ENCODE results near the gene PBX1. TPM values are rescaled to one million over a fixed set of nuclear protein-coding genes. Genes with fewer than 3 reads are reported as not detected.

The PBX1 gene
- total and polyA plus RNA-seq, 8 donors: 17.3 to 113 (median 91.9) TPM

- Histone ChIP-seq H3K27me3 (no peaks in the 10 kb centered on the region), H3K36me3 (peaks cover 0 to 25% (median 8%) of the 10 kb centered on the region in 3 donors), H3K4me3 (no peak overlapping the region), H3K27ac (no peak overlapping the region), H3K9me3 (no peaks in the 10 kb centered on the region), H3K4me1 (no peaks in the 10 kb centered on the region)
- no peak for DNase-seq
- intact Hi-C loops (cut with DNase I): no loop called here
- no peak for ATAC-seq
- FAIRE-seq: no peak
- TF ChIP-seq, protein P1, sequence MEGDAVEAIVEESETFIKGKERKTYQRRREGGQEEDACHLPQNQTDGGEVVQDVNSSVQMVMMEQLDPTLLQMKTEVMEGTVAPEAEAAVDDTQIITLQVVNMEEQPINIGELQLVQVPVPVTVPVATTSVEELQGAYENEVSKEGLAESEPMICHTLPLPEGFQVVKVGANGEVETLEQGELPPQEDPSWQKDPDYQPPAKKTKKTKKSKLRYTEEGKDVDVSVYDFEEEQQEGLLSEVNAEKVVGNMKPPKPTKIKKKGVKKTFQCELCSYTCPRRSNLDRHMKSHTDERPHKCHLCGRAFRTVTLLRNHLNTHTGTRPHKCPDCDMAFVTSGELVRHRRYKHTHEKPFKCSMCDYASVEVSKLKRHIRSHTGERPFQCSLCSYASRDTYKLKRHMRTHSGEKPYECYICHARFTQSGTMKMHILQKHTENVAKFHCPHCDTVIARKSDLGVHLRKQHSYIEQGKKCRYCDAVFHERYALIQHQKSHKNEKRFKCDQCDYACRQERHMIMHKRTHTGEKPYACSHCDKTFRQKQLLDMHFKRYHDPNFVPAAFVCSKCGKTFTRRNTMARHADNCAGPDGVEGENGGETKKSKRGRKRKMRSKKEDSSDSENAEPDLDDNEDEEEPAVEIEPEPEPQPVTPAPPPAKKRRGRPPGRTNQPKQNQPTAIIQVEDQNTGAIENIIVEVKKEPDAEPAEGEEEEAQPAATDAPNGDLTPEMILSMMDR (IDR thresholded peaks at IDR 0.05): no peak
Measured at GRCh38 chr1:164824542-164824941, 265.6 kb downstream of the PBX1 start.

DNA sequence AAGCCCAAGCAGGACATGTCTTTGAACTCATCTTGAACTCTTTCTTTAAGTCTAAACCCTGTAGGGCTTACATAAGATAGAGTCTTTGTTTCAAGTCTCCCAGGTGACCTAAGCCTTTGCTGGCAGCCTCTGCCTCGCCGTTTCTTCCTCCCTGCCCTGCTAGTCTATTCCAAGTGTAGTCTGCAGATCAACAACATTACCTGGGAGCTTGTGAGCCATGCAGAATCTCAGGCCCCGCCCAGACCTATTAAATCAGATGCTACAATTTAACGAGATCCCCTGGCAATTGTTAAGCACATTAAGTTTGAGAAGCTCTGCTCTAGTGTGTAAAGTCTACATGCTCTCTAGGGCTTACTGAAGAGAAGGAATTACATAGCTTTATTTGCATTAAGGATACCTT is 271.6 kb downstream of the PBX1 start:
- DNase-seq (no peak), FAIRE-seq (no peak), ATAC-seq (peak in 2 of 4 donors; percentile 11 to 16)
- TF ChIP-seq, protein P1 (IDR thresholded peaks at IDR 0.05): no peak
- Histone ChIP-seq H3K4me1 (peaks cover 0 to 5% (median 0%) of the 10 kb centered on the region in 3 donors), H3K9me3 (no peaks in the 10 kb centered on the region), H3K4me3 (no peak overlapping the region), H3K27me3 (no peaks in the 10 kb centered on the region), H3K27ac (no peak overlapping the region), H3K36me3 (no peaks in the 10 kb centered on the region)
- WGBS, 2 donors: 67 to 68% methylated on average over 4 of the region's 4 CpGs
- intact Hi-C loops (cut with DNase I): no loop called here

DNA sequence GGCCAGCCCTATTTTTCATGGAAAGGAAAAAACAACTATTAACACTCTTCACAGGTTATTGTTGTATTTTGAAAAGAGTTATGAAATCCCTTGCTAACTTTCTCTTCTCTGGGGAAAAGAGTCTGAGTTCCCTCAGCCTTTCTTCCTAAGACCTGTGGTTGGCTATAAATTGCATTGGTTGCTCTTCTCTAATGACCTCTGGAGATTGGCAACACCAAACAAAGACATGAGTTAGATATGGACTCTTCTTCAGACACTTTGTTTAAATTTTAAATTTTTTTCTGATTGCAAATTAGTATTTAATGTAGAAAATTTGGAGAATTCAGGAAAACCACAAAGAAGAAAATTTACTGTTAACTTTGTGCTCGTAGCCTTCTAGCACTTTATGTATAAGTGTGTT is 275.7 kb downstream of the PBX1 start:
- intact Hi-C loops (cut with DNase I): no loop called here
- FAIRE-seq: no peak

GRCh38 chr1:164836614-164837018 is 277.6 kb downstream of the PBX1 start:
- ATAC-seq (peak; percentile 11 to 53 (median 31)), DNase-seq (no peak)
- intact Hi-C loops (cut with DNase I): no loop called here

More for the DNA sequence above, 275.7 kb downstream of the PBX1 start:
- Histone ChIP-seq H3K36me3 (no peaks in the 10 kb centered on the region), H3K4me1 (peaks cover 10 to 23% (median 10%) of the 10 kb centered on the region in 3 donors), H3K27me3 (no peaks in the 10 kb centered on the region), H3K27ac (no peak overlapping the region), H3K9me3 (no peaks in the 10 kb centered on the region), H3K4me3 (no peak overlapping the region)
- DNase-seq (no peak), ATAC-seq (no peak)
- WGBS, 2 donors: 0 to 3% methylated on average over 1 of the region's 1 CpG
- TF ChIP-seq, protein P1 (IDR thresholded peaks at IDR 0.05): no peak

GRCh38 chr1:164838786-164839185 is 279.8 kb downstream of the PBX1 start:
- H3K4me3 ChIP-seq: no peak overlapping the region
- H3K9me3 ChIP-seq: no peaks in the 10 kb centered on the region
- H3K36me3 ChIP-seq: no peaks in the 10 kb centered on the region
- H3K27me3 ChIP-seq: no peaks in the 10 kb centered on the region
- ATAC-seq: no peak
- intact Hi-C loops (cut with DNase I): no loop called here
- no peak overlapping the region for H3K27ac ChIP-seq
- DNase-seq: no peak
- peaks cover 10 to 19% (median 10%) of the 10 kb centered on the region in 3 donors for H3K4me1 ChIP-seq
- TF ChIP-seq, protein P1 (IDR thresholded peaks at IDR 0.05): no peak
- FAIRE-seq: no peak
- 96 to 99% methylated on average over 3 of the region's 3 CpGs for WGBS, 2 donors

More at GRCh38 chr1:164836614-164837018, 277.6 kb downstream of the PBX1 start:
- 63 to 68% methylated on average over 7 of the region's 7 CpGs for WGBS, 2 donors
- H3K4me1 ChIP-seq: peaks cover 10 to 19% (median 10%) of the 10 kb centered on the region in 3 donors
- no peak overlapping the region for H3K4me3 ChIP-seq
- H3K9me3 ChIP-seq: no peaks in the 10 kb centered on the region
- H3K27ac ChIP-seq: no peak overlapping the region
- no peaks in the 10 kb centered on the region for H3K36me3 ChIP-seq
- TF ChIP-seq, protein P1 (IDR thresholded peaks at IDR 0.05): no peak
- FAIRE-seq: no peak
- no peaks in the 10 kb centered on the region for H3K27me3 ChIP-seq
